Body of pancreas (tissue), 4 donors: Measurements from ENCODE around the gene P4HA1. TPM values are rescaled to one million over a fixed set of nuclear protein-coding genes. Genes with fewer than 3 reads are reported as not detected.
A peak's percentile ranks its signal among the peaks of the same experiment; 100 is the strongest.
"Not testable (repeated sequence)": the region's sequence is repeated elsewhere in the genome, so short reads cannot be mapped to it uniquely, and the experiment has no call there.

Experiments used
- ATAC-seq: fragments of 150-250 bp; one replicate; pipeline ENCODE4 v1.9.1; 2016
- DNase-seq, 4 donors: peaks; one replicate each; pipeline ENCODE4 v3.0.0-alpha.2; 2019
- H3K27ac ChIP-seq, 4 donors: fragments of 200-600 bp; sonication (generic); 1 replicate in 3 of 4; 2 replicates in 1 of 4; pipeline versions ENCODE4 v1.5.1 to v1.6.1; 2016 to 2019; ENCODE audit warnings: mild to moderate bottlenecking in 1 of 4, mixed read lengths in 1 of 4, moderate library complexity in 1 of 4
- H3K27me3 ChIP-seq, 2 donors: fragments of 200-600 bp; sonication (generic); one replicate each; pipeline ENCODE4 v1.6.0; 2016; ENCODE audit warnings: mild to moderate bottlenecking in 1 of 2
- H3K36me3 ChIP-seq, 2 donors: fragments of 200-600 bp; sonication (generic); replicated peaks in 1 of 2; 2 replicates each; pipeline ENCODE4 v1.5.1; 2016; ENCODE audit warnings: low read depth in 2 of 2; ENCODE audit not compliant: insufficient read depth in 1 of 2
- H3K4me1 ChIP-seq: fragments of 200-600 bp; sonication (generic); one replicate; pipeline ENCODE4 v1.6.0; 2016
- H3K4me3 ChIP-seq, 2 donors: fragments of 200-600 bp; sonication (generic); 1 replicate in 1 of 2; 2 replicates in 1 of 2; pipeline ENCODE4 v1.5.1; 2016 to 2019
- H3K9me3 ChIP-seq, 3 donors: fragments of 200-600 bp; sonication (generic); 1 replicate in 2 of 3; 2 replicates in 1 of 3; pipeline ENCODE4 v1.5.1; 2016
- POLR2A ChIP-seq, 3 donors: fragments of 450-650 bp; IDR thresholded peaks; one replicate each; pipeline ENCODE4 v1.6.1; 2016; ENCODE audit warnings: antibody characterized with exemption in 3 of 3, mild to moderate bottlenecking in 2 of 3
- WGBS, 2 donors: methylation state at CpG; one replicate each; pipeline ENCODE4 v1.1.5; 2017; 5-methylcytosine and 5-hydroxymethylcytosine counted together
- intact Hi-C: fragments of 100-400 bp; cut with DNase I; formaldehyde crosslinking; loops from one replicate; pipeline ENCODE4 v1.15.1; 2023
- total RNA-seq, 2 donors: library from RNA; depleted of rRNA; stranded (reverse); fragments of >200 nt; gene quantifications; one replicate each; pipeline ENCODE4 v1.1.0, GENCODE V29; 2016
- TF ChIP-seq, protein P1 (sequence below), 7 experiments: fragments of 450-650 bp in 4 of 7; fragments of 200-600 bp in 3 of 7; sonication (generic) in 3 of 7; IDR thresholded peaks; one replicate each; pipeline ENCODE4 v1.5.1; 2016 to 2019; ENCODE audit warnings: antibody characterized with exemption in 7 of 7

P4HA1 gene
- total RNA-seq, 2 donors from 2014 or later: 11.9 to 21.5 TPM

DNA sequence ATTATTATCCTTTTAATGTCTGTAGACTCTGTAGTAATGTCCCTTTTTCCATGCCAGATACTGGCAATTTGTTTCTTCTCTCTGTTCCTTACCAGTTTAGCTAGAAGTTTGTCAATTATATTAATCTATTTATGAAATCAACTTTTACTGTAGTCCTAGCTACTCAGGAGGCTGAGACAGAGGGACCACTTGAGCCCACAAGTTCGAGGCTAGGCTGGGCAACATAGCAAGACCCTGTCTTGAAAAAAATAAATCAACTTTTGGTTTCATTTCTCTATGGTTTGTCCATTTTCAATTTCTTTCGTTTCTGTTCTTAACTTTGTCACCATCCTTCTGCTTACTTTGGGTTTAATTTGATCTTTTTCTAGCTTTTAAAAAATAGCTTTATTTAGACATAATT lies 99.6 kb downstream of the P4HA1 start:
- Histone ChIP-seq H3K27me3 (no peaks in the 10 kb centered on the region), H3K9me3 (peaks cover 0 to 5% (median 0%) of the 10 kb centered on the region in 3 donors), H3K4me1 (no peaks in the 10 kb centered on the region), H3K4me3 (no peak overlapping the region), H3K27ac (no peak overlapping the region), H3K36me3 (no peaks in the 10 kb centered on the region)
- 94 to 98% methylated on average over 2 of the region's 2 CpGs for WGBS, 2 donors
- intact Hi-C loops: no loop called here
- ATAC-seq (no peak), DNase-seq (no peak)
- TF ChIP-seq, protein P1, sequence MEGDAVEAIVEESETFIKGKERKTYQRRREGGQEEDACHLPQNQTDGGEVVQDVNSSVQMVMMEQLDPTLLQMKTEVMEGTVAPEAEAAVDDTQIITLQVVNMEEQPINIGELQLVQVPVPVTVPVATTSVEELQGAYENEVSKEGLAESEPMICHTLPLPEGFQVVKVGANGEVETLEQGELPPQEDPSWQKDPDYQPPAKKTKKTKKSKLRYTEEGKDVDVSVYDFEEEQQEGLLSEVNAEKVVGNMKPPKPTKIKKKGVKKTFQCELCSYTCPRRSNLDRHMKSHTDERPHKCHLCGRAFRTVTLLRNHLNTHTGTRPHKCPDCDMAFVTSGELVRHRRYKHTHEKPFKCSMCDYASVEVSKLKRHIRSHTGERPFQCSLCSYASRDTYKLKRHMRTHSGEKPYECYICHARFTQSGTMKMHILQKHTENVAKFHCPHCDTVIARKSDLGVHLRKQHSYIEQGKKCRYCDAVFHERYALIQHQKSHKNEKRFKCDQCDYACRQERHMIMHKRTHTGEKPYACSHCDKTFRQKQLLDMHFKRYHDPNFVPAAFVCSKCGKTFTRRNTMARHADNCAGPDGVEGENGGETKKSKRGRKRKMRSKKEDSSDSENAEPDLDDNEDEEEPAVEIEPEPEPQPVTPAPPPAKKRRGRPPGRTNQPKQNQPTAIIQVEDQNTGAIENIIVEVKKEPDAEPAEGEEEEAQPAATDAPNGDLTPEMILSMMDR (IDR thresholded peaks at IDR 0.05): no peak
- TF ChIP-seq POLR2A (IDR thresholded peaks at IDR 0.05): no peak

DNA sequence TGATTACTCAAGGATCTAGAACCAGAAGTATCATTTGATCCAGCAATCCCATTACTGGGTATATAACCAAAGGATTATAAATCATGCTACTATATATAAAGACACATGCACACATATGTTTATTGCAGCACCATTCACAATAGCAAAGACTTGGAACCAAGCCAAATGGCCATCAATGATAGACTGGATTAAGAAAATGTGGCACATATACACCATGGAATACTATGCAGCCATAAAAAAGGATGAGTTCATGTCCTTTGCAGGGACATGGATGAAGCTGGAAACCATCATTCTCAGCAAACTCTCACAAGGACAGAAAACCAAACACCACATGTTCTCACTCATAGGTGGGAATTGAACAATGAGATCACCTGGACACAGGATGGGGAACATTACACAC lies 101.2 kb downstream of the P4HA1 start:
- not testable (repeated sequence) for H3K4me1 ChIP-seq, ATAC-seq

DNA sequence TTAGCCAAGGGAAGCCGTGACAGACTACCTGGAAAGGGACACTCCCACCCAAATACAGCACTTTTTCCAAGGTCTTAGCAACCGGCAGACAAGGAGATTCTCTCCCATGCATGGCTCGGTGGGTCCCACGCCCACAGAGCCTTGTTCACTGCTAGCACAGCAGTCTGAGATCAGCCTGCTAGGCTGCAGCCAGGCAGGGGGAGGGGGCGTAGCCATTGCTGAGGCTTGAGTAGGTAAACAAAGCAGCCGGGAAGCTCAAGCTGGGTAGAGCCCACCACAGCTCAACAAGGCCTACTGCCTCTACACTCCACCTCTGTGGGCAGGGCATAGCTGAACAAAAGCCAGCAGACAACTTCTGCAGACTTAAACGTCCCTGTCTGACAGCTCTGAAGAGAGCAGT lies 106.9 kb downstream of the P4HA1 start:
- WGBS, 2 donors: 85 to 90% methylated on average over 2 to 7 of the region's 7 CpGs
- ATAC-seq, H3K4me1 ChIP-seq: not testable (repeated sequence)

More for the DNA sequence above, 101.2 kb downstream of the P4HA1 start:
- H3K27ac ChIP-seq, DNase-seq, H3K9me3 ChIP-seq, intact Hi-C loops, H3K4me3 ChIP-seq, H3K36me3 ChIP-seq, H3K27me3 ChIP-seq: not testable (repeated sequence)

DNA sequence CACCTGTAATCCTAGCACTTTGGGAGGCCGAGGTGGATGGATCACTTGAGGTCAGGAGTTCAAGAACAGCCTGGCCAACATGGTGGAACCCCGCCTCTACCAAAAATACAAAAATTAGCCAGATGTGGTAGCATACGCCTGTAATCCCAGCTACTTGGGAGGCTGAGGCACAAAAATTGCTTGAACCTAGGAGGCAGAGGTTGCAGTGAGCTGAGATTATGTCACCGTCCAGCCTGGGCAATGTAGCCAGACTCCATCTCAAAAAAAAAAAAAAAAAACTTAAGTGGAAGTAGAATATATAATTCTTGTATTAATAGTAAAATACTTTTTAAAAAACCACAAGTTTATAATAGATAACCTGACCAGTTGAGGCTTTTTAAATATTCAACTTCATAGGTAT lies 112.0 kb downstream of the P4HA1 start:
- H3K36me3 ChIP-seq, H3K27me3 ChIP-seq, ATAC-seq, H3K4me3 ChIP-seq, DNase-seq, H3K4me1 ChIP-seq, intact Hi-C loops, H3K27ac ChIP-seq: not testable (repeated sequence)
- peaks cover 0 to 12% (median 0%) of the 10 kb centered on the region in 3 donors for H3K9me3 ChIP-seq
- 79 to 95% methylated on average over 3 to 4 of the region's 4 CpGs for WGBS, 2 donors

More for the DNA sequence above, 106.9 kb downstream of the P4HA1 start:
- intact Hi-C loops, H3K27me3 ChIP-seq, H3K27ac ChIP-seq, DNase-seq, H3K4me3 ChIP-seq, H3K9me3 ChIP-seq, H3K36me3 ChIP-seq: not testable (repeated sequence)

DNA sequence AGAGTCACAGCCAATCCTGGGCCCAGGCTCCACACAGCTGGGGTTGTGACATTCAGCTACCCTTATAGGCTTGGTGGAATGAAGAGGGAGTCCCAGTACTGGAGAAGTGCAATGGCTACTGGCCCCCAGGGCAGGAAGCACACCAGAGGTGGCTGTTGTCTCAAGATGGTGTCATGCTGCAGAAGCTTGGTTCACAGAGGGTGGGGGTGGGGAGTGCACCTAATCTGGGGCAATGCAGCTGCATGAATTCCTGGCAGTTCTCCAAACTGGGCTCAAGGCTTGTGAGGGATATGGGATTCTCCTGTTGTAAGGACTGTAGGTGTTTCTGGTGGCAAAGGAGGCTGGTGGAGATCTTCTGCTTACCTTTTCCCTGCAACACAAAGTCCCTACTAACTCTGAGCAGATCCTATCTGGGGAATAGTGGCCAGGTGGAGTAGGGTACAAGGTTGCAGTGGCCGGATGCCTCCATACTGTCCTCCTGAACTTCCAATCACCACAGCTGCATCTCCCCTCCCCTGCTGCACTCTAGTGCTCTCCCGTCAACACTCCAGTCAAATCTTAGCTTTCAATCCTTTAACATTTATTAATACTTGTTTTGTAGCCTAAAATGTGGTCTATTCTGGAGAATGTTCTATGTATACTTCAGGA lies 114.7 kb downstream of the P4HA1 start:
- no peak for TF ChIP-seq POLR2A (IDR thresholded peaks at IDR 0.05)
- TF ChIP-seq, protein P1 (IDR thresholded peaks at IDR 0.05): no peak
- H3K4me3 ChIP-seq: no peak overlapping the region
- WGBS, 2 donors: 86 to 94% methylated on average over 2 of the region's 2 CpGs
- peaks cover 0 to 19% (median 1%) of the 10 kb centered on the region in 3 donors for H3K9me3 ChIP-seq
- peak in 1 of 4 donors; percentile 16 for DNase-seq
- no peaks in the 10 kb centered on the region for H3K36me3 ChIP-seq
- no peaks in the 10 kb centered on the region for H3K27me3 ChIP-seq
- no peak overlapping the region for H3K27ac ChIP-seq
- ATAC-seq: no peak
- no peaks in the 10 kb centered on the region for H3K4me1 ChIP-seq
- intact Hi-C loops: no loop called here

DNA sequence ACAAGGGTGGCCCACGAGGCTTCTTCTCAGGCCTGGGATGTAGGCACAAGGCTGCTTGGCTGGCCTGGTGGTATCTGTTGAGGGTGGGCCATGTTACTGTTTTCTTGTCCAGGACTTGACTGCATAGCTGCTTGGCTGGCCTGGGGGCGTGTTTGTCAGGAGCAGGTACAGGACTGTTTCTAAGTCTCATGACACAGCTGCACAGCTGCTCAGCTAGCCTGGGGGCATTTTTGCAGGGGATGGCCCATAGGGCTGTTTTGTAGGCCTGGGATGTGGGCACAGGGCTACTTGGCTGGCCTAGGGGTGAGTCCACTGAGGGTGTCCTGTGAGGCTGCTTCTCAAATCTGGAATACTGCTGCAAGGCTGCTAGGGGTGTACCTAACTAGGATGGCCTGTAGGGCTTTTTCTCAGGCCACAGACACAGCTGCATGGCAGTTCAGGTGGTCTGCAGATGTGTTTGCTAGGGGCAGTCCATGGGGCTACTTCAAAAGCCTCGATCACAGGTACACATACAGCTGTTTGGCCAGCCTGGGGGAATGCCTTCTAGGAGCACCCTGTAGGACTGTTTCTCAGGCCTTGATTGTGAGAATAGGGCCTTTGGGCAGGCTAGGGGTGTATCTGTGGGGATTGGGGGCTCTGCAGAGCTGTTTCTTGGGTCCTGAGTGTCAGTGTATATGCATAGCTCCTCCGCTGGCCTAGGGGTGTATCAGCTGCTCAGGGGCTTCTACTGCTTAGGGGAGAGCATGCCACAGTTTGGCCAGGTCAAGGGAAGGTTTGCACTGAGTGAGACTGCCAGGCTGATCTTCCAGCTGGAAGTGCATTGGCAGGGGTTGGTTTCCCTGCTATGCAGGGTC lies 115.4 kb downstream of the P4HA1 start:
- DNase-seq (no peak), ATAC-seq (no peak)
- H3K27me3 ChIP-seq: no peaks in the 10 kb centered on the region
- H3K4me3 ChIP-seq: no peak overlapping the region
- peaks cover 0 to 21% (median 3%) of the 10 kb centered on the region in 3 donors for H3K9me3 ChIP-seq
- H3K27ac ChIP-seq: no peak overlapping the region
- WGBS, 2 donors: 84 to 93% methylated on average over 2 to 4 of the region's 4 CpGs
- TF ChIP-seq, protein P1 (IDR thresholded peaks at IDR 0.05): no peak
- TF ChIP-seq POLR2A (IDR thresholded peaks at IDR 0.05): no peak
- intact Hi-C loops: no loop called here
- H3K4me1 ChIP-seq: no peaks in the 10 kb centered on the region
- H3K36me3 ChIP-seq: no peaks in the 10 kb centered on the region
